ENCODE data around the gene VSIG10L2.

GRCh38 chr11:125974284-125974683 is 28.4 kb downstream of the VSIG10L2 start:
- TF ChIP-seq CTCF (conservative IDR thresholded peaks at IDR 0.05; ENCODE audit: low read depth, low read length) (no peak), EZH2 (IDR thresholded peaks at IDR 0.05; ENCODE audit: borderline replicate concordance, low read depth, low read length, poor library complexity, severe bottlenecking) (no peak)
